HG03108 (cell line): ENCODE data around the gene CA12.
"Not testable (repeated sequence)": the region's sequence is repeated elsewhere in the genome, so short reads cannot be mapped to it uniquely, and the experiment has no call there.

ENCODE experiments used
- ATAC-seq: cut with Tn5 transposase; IDR thresholded peaks from one replicate; pipeline ENCODE4 v1.9.1; 2021; ENCODE audit warnings: moderate library complexity; ENCODE audit not compliant: unreplicated experiment

Gene CA12

DNA sequence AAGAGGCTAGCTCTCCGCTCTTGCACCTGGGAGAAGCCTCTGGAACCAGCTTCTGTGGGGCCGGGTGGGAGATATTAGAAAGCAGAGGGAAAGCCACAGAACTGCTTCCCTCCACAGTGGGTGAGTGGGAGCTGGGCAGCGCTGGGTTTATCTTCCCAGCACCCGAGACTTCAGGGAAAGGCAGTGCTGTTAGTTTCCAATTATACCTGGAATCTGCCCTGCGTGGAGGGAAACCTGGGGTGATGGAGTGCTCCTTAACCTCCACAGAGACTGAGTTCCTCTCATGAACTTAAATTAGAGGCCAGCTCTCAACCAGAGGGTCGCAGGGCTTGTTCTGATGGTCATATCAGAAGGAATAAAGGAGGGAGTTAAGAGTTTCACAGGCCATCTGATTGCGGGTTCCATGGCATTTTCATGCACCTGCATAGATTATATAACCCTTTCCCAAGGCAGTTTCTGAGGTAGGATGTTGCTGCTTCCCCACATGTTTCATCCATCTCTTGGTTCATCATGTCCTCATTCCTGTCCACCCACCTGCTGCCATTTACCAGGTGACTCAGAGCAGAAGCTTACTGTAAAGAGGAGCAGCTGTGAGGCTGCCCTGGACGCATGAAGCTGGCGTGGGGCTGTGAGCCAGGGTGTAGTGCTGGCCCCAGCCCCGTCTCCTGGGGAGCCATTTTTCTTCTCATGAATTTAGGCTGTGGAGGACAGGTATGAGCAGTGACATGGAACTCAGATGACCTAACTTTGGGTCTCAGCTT, 42.5 kb downstream of the CA12 start:
- no peak for ATAC-seq

DNA sequence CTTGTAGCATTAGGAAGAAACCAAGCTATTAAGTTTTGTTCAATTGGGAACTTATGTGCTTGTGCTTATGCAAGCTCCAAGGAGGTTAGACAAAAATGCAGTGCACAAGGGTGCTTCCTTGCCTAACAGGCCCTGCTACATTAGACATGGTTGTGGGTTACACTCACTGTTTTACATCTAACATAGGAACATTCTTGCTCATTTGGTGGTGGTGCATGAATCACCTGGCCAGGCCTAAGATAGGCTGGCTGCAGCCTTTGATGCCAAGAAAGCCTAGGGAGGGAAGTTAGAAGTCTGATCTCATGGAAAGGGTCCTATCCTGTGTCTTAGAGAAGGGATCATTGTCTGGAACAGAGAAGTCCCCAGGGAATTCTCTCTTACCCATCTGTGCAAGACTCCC, 43.5 kb downstream of the CA12 start:
- ATAC-seq = no peak

DNA sequence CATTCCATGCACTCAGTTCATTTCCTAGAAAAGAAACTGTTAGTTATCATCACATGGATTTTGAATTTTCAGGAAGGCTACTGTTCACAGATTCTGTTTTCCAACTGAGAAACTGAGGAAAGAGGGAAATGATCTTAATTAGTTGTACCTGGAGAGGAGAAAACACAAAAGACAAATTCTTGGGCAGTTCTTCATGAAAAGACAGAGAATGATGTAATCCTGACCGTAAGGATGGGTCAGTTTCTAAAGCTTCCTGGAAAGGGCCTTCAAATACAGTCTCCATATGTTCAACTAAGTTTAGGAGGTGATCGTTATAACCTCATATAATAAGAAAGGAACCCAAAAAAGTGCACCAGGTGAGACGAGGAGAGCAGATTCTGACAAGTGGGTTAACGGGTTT, 44.6 kb downstream of the CA12 start:
- no peak for ATAC-seq

DNA sequence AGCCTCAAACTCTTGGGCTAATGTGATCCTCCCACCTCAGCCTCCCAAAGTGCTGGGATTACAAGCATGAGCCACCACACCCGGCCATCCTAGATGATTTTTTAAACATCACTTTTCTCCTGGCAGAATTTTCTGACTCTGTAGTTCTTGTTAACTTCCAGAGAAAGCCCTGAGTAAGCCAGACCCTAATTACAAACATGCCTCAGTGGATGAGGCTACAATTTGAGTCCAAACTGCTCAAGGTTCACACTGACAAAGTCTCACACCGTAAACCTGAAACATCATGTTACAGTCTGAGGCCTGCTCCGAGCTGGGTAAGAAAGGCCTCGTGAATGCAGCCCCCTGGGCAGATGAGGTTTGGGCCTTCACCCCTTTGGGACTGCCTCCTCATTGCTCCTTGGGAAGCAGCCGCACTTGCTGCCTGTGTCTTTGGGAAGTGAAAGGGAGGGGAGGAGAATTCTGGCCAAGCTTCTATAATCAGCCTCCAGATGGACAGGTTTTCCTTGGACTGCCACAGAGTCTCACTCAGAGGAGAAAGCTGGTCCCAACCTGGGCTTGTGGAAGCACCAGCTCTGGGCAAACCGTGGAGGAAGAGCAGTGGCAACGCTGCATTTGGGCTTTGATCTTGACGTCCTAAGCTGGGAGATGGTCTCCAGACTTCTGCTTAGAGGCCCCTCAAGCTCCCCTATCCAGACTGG, 46.0 kb downstream of the CA12 start:
- no peak for ATAC-seq

DNA sequence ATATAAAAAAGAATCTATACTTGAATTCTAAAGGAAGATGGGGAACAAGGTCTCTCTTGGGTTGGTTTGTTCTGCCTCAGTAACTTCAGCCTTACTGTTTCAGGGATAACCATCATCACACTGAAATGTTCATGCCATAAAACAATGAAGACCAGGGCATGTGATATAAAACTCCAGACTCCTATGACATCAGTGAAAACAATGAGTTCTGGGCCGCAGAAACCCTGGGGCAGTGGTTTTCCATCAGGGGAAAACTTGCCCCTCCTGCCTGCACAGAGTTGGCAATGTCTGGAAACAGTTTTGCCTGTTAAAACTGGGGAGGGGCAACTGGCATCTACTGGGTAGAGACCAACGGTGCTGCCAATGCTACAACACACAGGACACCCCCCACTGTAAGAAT, 46.8 kb downstream of the CA12 start:
- ATAC-seq = no peak

DNA sequence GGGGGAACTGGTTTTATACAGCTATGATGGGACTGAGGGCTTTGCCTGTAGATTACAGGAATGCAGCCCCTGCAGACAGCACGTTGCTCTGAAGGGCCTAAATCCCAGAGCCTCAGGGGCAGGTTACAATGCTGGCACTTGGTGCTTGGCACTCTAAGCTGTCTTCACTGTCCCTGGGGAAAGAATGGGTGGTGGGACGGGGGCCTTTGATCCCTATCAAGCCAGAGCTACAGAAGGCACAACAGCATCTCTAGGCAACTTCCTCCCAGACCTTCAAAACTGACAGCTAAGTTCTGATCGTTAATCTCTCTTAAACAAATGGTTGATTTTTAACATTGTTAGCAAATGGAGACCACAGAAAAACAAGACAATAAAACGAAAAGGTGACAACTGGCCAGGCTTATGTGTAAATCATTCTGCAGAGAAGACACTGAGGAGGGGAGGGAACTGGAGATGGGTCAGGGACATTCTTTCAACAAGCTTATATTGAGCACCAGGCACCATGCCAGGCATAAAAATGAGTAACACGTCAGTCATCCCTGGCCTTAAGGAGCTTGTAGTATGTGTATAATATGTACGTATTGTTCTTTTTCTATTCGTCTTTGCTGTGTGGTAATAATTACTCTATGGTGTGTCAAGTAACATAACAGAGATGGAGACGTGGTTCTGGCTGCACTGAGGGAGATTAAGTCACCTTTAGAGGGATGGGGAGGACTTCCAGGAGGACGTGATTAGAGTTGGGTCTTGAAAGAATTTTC, 49.1 kb downstream of the CA12 start:
- no peak for ATAC-seq

DNA sequence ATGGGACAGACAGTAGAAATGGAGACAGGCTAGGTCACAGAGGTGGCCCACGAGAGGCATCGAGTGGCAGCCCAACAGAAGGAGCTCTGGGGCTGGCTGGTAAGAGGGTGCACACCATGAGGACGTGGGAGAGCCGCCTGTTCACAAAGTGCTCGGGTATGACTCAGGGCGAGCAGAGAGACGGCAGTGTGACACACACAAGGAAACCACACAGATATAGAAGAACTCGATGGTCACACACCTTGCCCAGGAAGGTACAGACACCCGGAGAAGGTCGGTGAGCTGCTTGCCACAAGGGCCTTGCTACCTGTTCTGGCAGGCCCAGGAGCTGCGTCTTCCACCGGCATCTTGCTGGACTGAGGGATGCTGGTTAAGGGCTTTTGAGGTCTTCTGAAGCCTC, 50.2 kb downstream of the CA12 start:
- ATAC-seq = no peak

DNA sequence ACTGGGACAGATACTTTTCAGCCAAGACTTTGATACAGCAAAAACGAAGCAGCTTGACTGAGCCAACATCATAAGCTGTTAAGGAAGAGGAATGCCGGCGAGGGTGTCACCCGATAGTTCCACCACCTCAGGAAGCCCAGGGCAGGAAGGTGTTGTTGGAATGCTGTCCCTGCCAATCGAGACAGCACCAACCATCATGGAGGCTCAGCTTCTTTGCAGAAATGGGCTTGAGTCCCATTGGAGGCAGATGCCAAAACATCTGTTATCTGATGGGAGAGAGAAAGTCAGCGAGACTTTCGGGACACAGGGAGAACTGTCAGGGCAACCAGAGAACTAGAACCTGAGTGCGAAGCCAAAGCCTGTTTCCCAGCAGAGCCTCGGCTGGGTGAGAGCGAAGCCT, 50.7 kb downstream of the CA12 start:
- no peak for ATAC-seq

DNA sequence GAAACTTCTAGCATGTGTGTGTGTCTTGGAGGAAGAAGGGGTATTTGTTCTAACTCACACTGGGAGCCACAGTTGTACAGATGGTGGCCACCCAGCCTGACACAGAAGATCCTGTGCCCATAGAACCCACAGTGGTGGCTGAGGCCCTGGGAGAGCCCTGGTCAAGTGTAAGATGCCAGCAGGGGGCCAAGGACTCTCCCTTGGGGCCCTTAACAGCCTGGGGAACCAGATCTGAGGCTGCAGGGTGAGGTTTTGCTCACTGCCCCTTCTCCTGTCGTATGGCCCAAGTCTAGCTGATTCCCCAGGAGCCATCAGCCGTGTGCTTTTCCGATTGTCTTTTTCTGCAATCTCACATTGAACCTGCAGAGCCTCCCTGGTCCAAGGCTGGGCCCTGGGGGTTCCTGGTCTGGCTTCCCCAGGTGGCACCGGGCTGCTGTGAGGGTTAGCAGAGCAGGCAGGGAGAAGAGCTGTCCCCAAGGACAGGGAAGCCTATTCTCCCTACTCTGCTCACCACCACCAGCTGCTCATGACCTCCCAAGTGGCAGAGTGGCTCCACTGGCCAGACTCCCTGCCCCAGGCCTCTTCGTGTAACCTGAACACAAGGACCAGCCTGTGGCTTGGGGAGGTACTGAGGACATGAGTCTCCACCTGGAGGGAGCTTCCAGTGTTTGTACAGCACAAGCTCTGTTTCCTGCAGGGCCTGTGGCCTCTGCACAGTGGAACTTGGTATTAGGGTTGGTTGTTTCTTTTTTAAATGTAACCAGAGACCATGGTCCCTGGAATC, 51.9 kb downstream of the CA12 start:
- no peak for ATAC-seq

DNA sequence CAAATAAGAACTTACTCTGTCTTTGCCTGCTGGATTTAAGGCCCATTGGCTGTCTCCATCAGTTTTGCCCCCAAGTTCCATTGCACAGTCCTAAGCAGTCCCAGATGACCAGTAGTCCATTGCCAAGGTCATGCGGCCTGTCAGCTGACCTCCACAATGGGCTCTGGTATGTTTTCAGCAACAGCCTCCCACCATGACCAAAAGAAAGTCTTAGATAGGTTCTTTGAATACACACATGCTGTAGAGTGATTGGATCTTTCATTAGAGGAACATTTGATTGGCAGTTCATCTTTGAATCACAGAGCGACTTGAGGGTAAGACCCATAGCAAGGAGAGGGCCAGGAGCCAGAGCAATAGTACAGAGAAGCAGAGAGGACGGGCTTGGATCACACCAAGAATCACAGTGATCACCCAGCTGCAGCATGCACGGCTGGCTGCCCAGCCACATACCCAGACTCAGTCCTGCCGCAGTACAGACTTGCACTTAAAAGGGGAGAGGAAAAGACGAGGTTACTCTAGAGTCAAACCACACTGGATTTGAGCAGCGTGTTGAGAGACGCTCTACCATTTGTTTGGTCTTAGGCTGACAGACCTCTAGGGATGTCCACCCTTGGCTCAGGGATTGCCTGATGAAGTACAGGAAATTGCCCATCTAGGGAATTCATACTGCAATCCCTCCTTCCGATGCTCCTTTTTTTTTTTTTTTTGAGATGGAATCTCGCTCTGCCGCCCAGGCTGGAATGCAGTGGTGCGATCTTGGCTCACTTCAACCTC, 53.8 kb downstream of the CA12 start:
- no peak for ATAC-seq

DNA sequence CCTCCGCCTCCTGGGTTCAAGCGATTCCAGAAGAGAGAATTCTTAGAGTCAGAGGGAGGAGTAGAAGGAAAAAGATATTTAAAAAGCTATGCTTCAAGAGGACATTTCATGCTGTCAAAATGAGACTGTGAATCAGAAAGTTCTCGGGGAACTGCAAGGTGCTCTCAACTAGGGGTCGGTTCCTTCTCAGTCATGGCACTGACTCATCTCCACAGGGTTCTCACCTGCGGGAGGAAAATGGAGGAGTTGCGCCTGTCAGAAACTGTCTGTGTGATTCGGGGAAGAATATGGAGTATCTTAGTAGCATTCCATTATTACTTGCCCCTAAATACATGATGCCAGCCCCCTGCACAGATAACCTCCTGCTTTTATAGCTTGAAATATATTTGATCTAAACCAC, 56.9 kb downstream of the CA12 start:
- no peak for ATAC-seq

DNA sequence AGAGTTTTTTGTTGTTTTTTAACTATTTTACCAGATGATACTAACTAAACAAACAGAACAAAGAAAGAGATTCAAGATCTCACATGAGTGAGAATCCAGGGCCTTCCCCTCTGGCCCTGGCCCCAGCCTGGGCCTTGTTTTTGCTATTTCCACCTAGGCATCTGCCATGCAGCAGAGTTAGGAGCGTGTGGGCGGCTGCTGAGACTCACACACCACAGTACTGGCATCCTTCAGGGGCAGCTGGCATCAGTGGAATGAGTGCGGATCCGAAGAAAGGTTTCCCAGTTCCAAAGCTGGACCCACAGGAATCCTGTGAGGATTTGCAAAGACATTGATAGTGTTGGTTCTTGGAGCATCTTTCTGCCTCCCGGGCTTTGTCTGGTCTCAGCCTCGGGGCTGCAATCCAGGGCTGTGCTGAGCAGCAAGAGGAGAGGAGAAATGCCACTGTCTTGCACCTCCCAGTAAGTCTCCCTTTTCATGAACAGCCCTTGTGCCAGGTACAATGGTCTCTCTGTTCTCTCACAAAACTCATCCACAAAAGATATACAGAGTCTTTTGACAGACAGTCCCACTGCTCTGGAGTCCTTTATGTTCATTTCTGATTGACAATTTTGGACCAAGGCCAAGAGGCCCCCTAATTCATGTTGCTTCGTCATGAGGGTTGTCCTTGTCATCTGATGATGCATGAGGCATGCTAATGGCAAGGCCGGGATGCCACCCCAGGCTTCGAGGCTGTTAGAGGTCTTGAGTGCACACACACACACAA, 57.7 kb downstream of the CA12 start:
- no peak for ATAC-seq

DNA sequence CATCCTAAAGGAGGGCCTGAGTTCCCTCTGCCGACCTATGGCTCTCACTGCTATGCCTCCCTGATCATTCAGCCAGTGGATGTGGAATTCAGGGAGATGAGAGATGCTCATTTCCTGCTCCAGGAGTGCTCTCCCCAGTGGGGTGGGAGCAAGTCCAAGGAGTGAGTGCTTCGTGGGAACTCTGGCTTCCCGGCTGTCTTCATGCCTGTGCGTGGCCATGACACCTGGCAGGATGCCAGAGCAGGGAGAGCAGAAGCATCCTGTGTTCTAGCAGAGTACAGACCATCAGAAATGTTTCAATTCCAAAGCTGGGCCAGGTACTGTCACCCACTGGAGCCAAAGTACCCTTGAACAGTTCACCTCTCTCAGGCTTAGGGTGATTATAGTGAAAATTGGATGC, 59.1 kb downstream of the CA12 start:
- ATAC-seq = no peak

DNA sequence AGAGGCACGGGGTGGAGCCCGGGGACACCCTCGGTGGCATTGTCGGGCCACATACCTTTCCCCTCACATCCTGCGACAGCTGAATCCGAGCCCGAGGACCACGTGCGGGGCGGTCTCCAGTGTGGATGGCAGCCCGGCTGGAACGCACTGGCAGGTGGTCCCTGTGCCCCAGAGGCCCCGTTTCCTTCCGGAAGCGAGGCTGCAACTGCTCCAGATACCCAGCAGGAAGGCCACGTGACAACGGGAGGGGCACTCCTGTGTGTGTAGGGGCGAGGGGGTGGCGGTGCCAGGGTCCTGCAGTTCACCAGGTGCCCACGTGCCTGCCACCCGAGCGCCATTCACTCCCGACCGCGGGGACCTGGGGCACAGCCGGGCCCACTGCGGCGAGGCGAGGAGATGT, 60.2 kb downstream of the CA12 start:
- no peak for ATAC-seq

DNA sequence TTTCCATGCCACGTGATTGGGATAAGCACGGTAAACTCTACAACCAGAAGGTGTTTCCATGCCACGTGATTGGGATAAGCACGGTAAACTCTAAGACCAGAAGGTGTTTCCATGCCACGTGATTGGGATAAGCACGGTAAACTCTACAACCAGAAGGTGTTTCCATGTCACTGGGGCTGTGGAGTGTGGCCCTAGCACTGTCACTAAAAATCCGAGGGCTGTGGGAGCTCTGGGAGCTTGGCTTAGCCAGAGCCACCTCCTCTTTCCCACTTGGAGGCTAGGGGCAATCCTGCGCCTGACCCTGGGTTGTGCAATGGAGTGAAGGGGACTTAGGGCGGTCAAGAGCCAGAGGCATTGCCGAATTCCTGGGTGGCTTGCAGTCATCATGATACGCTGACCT, 60.7 kb downstream of the CA12 start:
- not testable (repeated sequence) for ATAC-seq

DNA sequence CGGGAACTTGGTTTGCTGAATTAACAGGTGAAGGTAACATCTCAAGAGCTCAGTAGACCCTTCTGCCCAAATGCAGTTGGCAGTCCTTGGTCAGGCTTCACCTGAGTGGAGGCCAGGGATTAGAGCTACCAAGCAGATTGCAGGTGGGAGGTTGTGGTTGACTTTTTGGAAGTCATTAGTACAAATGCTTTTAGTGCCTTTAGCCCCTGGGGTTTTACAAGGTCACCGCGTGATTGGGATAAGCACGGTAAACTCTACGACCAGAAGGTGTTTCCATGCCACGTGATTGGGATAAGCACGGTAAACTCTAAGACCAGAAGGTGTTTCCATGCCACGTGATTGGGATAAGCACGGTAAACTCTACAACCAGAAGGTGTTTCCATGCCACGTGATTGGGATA, 61.2 kb downstream of the CA12 start:
- ATAC-seq = not testable (repeated sequence)

DNA sequence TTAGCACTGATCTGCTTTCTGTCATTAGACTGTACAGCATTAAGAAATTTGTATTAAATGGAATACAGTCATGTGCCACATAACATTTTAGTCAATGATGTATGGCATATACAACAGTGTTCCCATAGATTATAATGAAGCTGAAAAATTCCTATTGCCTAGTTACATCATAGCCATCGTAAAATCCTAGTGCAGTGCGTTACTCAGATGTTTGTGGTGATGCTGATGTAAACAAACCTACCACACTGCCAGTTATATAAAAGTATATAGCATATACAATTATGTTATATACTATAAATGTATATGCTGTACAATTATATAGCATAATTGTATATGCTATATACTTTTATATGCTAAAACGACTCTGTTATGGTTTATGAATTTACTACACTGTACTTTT, 62.6 kb downstream of the CA12 start:
- no peak for ATAC-seq

DNA sequence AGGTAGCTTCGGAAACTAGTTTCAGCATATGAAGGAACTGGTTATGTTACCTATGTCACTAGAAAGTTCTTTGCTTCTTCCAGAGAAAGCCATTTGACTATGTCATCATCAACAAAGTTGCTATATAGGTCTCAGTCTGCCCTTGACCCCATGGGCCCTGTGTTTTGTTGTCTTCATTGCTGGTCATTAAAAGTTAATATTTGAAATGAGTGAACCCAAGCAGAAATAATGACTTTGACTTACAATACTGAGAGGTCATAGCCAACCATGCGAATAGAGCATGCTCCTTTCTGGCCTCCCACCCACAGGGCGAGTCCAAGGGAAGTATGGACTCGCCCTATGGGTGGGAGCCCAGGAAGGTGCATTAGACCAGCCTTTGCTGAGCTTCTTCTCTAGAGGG, 63.3 kb downstream of the CA12 start:
- no peak for ATAC-seq

DNA sequence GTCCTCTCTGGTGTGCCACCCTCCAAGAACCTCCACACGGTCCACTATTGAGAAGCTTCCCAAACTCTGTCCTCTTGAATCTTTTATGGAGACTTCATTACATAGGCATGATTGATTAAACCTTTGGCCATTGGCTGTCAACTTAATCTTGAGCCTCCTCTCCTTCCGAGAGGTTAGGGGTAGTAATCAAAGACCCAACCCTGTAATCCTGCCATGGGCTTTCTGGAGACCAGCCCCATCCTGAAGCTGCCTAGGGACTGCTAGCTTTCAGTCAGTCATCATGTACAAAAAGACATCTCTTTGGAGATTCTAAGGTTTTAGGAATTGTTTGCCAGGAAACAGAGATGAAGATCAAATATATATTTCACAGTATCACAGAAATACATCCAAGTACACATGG, 67.2 kb downstream of the CA12 start:
- no peak for ATAC-seq

DNA sequence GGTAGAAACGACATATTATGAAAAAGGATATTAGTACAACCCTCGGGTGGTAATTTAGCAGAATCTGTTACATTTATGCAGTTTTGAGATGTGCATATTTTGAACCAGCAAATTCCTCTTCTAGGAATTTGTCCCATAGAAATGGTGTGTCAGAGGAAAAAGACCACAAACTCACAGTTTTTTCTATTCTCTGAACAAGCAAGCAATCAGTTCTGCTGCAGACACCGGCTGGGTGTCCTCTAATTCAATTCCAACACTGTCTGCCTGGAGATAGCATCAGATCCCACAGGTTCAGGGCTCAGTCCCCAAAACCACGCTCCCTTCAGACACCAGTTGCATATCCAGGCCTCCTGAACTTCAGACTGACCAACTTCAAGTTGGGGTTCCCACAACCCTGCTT, 67.8 kb downstream of the CA12 start:
- ATAC-seq = no peak
